Stimulated activated CD4-positive, alpha-beta T cell treated with anti-CD3 and anti-CD28 coated beads, Interleukin-12 subunit alpha, Interleukin-12 subunit beta, amount 100 ng/mL, for 24 hours (primary cell): ENCODE data around the gene MAD2L2.

Experiments used
- DNase-seq, 2 experiments: peaks; one replicate each; pipeline ENCODE4 v3.0.0-alpha.2; 2020; ENCODE audit warnings: low read depth in 2 of 2

The MAD2L2 gene

GRCh38 chr1:11704691-11705475, 23.9 kb upstream of the MAD2L2 start:
- no peak for DNase-seq

- no peak for DNase-seq
Observed at GRCh38 chr1:11704194-11704529, 23.2 kb upstream of the MAD2L2 start.

GRCh38 chr1:11703357-11704193, 22.6 kb upstream of the MAD2L2 start:
- DNase-seq: no peak

- DNase-seq: no peak
Observed at GRCh38 chr1:11701981-11702803, 21.2 kb upstream of the MAD2L2 start.

GRCh38 chr1:11701551-11701961, 20.6 kb upstream of the MAD2L2 start:
- DNase-seq: no peak

- no peak for DNase-seq
Observed at GRCh38 chr1:11700601-11701467, 19.9 kb upstream of the MAD2L2 start.

GRCh38 chr1:11697893-11698210, 16.9 kb upstream of the MAD2L2 start:
- DNase-seq: no peak

GRCh38 chr1:11697188-11697892, 16.4 kb upstream of the MAD2L2 start:
- DNase-seq: no peak

GRCh38 chr1:11695861-11696260, 14.9 kb upstream of the MAD2L2 start:
- DNase-seq: no peak

- no peak for DNase-seq
Observed at GRCh38 chr1:11693917-11694316, 13.0 kb upstream of the MAD2L2 start.

- DNase-seq: peak in 1 of 2 experiments; percentile 20
Observed at GRCh38 chr1:11693024-11693590, 12.2 kb upstream of the MAD2L2 start.

GRCh38 chr1:11691928-11692711, 11.2 kb upstream of the MAD2L2 start:
- DNase-seq: no peak

- no peak for DNase-seq
Observed at GRCh38 chr1:11691302-11691914, 10.5 kb upstream of the MAD2L2 start, which contains the start of gene DRAXIN. Gene DRAXIN, plus strand, starts transcription at chr1:11691710. Its CDS starts 14,549 bp downstream, at chr1:11706259.

- no peak for DNase-seq
Observed at GRCh38 chr1:11690397-11691301, 9.7 kb upstream of the MAD2L2 start.

- DNase-seq: no peak
Observed at GRCh38 chr1:11688506-11688905, 7.6 kb upstream of the MAD2L2 start.

GRCh38 chr1:11685210-11685752, 4.3 kb upstream of the MAD2L2 start:
- no peak for DNase-seq

- no peak for DNase-seq
Observed at GRCh38 chr1:11684070-11684469, 3.1 kb upstream of the MAD2L2 start.

GRCh38 chr1:11682799-11683198, 1.9 kb upstream of the MAD2L2 start:
- DNase-seq: no peak
